Vagina (tissue), 2 donors: ENCODE data around the gene TERT. TPM values are rescaled to one million over a fixed set of nuclear protein-coding genes. Genes with fewer than 3 reads are reported as not detected.
"Not testable (repeated sequence)": the region's sequence is repeated elsewhere in the genome, so short reads cannot be mapped to it uniquely, and the experiment has no call there.

Source experiments
- DNase-seq, 2 donors: peaks; one replicate each; pipeline ENCODE4 v3.0.0-alpha.2; 2017; ENCODE audit errors: extremely low spot score in 2 of 2
- H3K27ac ChIP-seq: fragments of 200-600 bp; sonication (generic); one replicate; pipeline ENCODE4 v1.5.1; 2019
- H3K27me3 ChIP-seq: fragments of 200-600 bp; sonication (generic); one replicate; pipeline ENCODE4 v1.5.1; 2019
- H3K36me3 ChIP-seq, 2 donors: fragments of 200-600 bp; sonication (generic); one replicate each; pipeline ENCODE4 v1.5.1; 2017 to 2019
- H3K4me1 ChIP-seq: fragments of 200-600 bp; sonication (generic); one replicate; pipeline ENCODE4 v1.5.1; 2019
- H3K4me3 ChIP-seq, 2 donors: fragments of 200-600 bp; sonication (generic); 1 replicate in 1 of 2; 2 replicates in 1 of 2; pipeline ENCODE4 v1.5.1; 2016 to 2019
- H3K9me3 ChIP-seq: fragments of 200-600 bp; sonication (generic); one replicate; pipeline ENCODE4 v1.5.1; 2019
- POLR2A ChIP-seq, 2 donors: fragments of 450-650 bp; IDR thresholded peaks; one replicate each; pipeline ENCODE4 v1.6.1; 2017; ENCODE audit warnings: antibody characterized with exemption in 2 of 2, mild to moderate bottlenecking in 2 of 2, moderate library complexity in 2 of 2
- POLR2AphosphoS5 ChIP-seq, 2 donors: sonication (generic); formaldehyde crosslinking; IDR thresholded peaks; one replicate each; pipeline ENCODE4 v1.9.0; 2017; ENCODE audit warnings: antibody characterized with exemption in 2 of 2, mild to moderate bottlenecking in 2 of 2, low read depth in 1 of 2; ENCODE audit not compliant: insufficient read depth in 1 of 2
- intact Hi-C: fragments of 100-400 bp; cut with DNase I; formaldehyde crosslinking; loops from one replicate; pipeline ENCODE4 v1.15.1; 2023
- total RNA-seq: library from RNA; depleted of rRNA; stranded (reverse); fragments of >200 nt; gene quantifications from one replicate; pipeline ENCODE4 v1.2.3, GENCODE V29; 2016
- TF ChIP-seq, protein P1 (sequence below), 3 experiments: fragments of 450-650 bp in 2 of 3; fragments of 200-600 bp in 1 of 3; sonication (generic) in 1 of 3; IDR thresholded peaks; one replicate each; pipeline ENCODE4 v1.5.1; 2017 to 2019; ENCODE audit warnings: antibody characterized with exemption in 3 of 3, mild to moderate bottlenecking in 2 of 3, moderate library complexity in 2 of 3

Gene TERT
- not detected for total RNA-seq

DNA sequence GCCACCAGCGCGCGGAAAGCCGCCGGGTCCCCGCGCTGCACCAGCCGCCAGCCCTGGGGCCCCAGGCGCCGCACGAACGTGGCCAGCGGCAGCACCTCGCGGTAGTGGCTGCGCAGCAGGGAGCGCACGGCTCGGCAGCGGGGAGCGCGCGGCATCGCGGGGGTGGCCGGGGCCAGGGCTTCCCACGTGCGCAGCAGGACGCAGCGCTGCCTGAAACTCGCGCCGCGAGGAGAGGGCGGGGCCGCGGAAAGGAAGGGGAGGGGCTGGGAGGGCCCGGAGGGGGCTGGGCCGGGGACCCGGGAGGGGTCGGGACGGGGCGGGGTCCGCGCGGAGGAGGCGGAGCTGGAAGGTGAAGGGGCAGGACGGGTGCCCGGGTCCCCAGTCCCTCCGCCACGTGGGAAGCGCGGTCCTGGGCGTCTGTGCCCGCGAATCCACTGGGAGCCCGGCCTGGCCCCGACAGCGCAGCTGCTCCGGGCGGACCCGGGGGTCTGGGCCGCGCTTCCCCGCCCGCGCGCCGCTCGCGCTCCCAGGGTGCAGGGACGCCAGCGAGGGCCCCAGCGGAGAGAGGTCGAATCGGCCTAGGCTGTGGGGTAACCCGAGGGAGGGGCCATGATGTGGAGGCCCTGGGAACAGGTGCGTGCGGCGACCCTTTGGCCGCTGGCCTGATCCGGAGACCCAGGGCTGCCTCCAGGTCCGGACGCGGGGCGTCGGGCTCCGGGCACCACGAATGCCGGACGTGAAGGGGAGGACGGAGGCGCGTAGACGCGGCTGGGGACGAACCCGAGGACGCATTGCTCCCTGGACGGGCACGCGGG, at the start of gene TERT:
Gene TERT (minus strand): TSS at position 234 of the 815 bp plus-strand sequence. CDS start 79 bp downstream, at position 155.
- DNase-seq = no peak
- H3K27me3 ChIP-seq = no peaks in the 10 kb centered on the region
- H3K4me1 ChIP-seq = no peaks in the 10 kb centered on the region
- TF ChIP-seq POLR2A (IDR thresholded peaks at IDR 0.05) = no peak
- no peak within 1 kb of the TSS for H3K27ac ChIP-seq
- no peaks in the 10 kb centered on the region for H3K9me3 ChIP-seq
- intact Hi-C loops = no loop called here
- H3K36me3 ChIP-seq = no peaks in the 10 kb centered on the region
- H3K4me3 ChIP-seq = peak within 1 kb of the TSS in 1 of 2 donors; percentile 16

DNA sequence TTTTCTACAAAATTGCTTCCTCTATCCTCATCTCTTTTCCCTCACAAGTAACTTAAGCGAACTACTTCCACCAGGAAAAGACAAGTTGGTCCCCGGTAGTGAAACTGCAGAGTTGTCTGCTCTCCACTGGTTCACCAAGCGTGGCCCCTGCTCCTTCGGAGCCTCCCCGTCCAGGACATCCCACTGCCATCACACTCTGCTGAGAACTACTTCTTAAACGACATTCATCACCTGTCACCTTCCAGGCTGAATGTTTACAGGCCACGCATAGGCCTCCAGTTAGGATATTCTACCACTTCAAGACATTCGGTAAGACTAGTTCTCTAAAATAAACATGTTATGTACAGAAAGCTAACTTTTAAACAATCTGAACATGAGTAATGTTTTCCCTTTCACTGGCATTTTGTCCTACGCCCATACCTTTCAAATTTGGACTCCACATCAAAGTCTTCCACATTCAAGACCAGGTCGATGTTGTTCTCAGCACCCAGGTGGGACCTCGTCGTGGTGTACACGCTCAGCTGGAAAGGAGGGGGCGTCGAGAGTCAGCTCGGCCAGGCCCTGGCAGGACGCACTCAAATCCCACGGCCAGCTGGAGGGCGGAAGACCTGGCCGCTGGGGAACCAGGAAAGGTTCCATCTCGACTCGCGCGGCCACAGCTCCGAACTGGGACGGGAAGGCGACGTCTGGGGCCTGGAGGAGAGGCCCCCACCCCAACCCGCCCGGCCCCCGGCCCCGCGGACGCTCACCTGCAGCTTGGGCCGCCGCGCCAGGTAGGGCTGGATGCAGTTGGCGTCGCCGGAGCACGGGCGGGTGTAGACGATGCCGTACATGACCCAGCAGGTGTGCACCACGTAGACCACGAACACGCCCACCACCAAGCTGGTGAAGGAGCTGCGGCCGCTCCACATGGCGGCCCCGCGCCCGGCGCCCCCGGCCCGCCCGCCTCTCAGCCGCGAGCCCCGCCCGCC, 49.3 kb upstream of the TERT start:
- Histone ChIP-seq H3K27me3 (no peaks in the 10 kb centered on the region), H3K36me3 (peaks cover 0 to 15% of the 10 kb centered on the region in 2 donors), H3K27ac (no peak overlapping the region), H3K9me3 (no peaks in the 10 kb centered on the region), H3K4me1 (peaks cover 28% of the 10 kb centered on the region), H3K4me3 (peak overlapping the region; percentile 93 to 94)
- intact Hi-C loops = no loop called here
- DNase-seq = no peak
- no peak for TF ChIP-seq POLR2A (IDR thresholded peaks at IDR 0.05)
- TF ChIP-seq, protein P1, sequence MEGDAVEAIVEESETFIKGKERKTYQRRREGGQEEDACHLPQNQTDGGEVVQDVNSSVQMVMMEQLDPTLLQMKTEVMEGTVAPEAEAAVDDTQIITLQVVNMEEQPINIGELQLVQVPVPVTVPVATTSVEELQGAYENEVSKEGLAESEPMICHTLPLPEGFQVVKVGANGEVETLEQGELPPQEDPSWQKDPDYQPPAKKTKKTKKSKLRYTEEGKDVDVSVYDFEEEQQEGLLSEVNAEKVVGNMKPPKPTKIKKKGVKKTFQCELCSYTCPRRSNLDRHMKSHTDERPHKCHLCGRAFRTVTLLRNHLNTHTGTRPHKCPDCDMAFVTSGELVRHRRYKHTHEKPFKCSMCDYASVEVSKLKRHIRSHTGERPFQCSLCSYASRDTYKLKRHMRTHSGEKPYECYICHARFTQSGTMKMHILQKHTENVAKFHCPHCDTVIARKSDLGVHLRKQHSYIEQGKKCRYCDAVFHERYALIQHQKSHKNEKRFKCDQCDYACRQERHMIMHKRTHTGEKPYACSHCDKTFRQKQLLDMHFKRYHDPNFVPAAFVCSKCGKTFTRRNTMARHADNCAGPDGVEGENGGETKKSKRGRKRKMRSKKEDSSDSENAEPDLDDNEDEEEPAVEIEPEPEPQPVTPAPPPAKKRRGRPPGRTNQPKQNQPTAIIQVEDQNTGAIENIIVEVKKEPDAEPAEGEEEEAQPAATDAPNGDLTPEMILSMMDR (IDR thresholded peaks at IDR 0.05) = no peak
- TF ChIP-seq POLR2AphosphoS5 (IDR thresholded peaks at IDR 0.05; ENCODE audit: insufficient read depth in 1 of 2, low read depth in 1 of 2) = no peak

DNA sequence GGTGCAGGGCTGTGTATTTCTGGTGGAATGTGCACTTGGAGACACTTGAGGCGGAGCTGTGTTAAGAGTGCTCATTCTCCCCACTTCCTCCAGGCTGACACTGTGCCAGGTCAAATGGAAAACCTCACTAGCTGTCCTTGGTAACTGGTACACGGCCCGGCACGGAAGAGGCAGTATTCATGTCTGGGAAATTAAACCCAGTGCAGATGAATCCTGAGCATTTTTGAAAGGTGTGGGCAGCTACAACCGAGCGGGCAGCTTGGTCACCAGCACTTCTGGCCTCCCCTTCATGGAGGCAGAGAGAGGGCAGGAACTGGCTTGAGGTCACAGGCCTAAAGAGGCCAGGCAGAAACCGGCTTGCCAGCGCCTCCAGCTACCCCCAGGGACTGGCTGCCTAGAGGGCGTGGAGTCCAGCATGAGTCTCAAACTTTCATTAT, 48.5 kb upstream of the TERT start:
- no peak for DNase-seq
- Histone ChIP-seq H3K9me3 (no peaks in the 10 kb centered on the region), H3K4me3 (peak overlapping the region in 1 of 2 donors; percentile 94), H3K36me3 (peaks cover 0 to 24% of the 10 kb centered on the region in 2 donors), H3K4me1 (peaks cover 28% of the 10 kb centered on the region), H3K27ac (no peak overlapping the region), H3K27me3 (no peaks in the 10 kb centered on the region)
- intact Hi-C loops = no loop called here
- TF ChIP-seq POLR2A (IDR thresholded peaks at IDR 0.05) (no peak), POLR2AphosphoS5 (IDR thresholded peaks at IDR 0.05; ENCODE audit: insufficient read depth in 1 of 2, low read depth in 1 of 2) (no peak)
- TF ChIP-seq, protein P1 (IDR thresholded peaks at IDR 0.05) = no peak

DNA sequence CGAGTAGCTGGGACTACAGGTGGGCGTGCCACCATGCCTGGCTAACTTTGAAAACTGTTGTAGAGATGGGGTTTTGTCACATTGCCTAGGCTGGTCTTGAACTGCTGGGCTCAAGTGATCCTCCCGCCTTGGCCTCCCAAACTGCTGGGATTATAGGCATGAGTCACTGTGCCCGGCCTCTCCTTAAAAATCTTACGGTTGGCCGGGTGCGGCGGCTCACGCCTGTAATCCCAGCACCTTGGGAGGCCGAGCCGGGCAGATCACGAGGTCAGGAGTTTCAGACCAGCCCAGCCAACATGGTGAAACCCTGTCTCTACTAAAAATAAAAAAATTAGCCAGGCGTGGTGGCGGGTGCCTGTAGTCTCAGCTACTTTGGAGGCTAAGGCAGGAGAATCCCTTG, 47.8 kb upstream of the TERT start:
- Histone ChIP-seq H3K4me1 (peaks cover 28% of the 10 kb centered on the region), H3K36me3 (peaks cover 0 to 30% of the 10 kb centered on the region in 2 donors)
- H3K27me3 ChIP-seq, H3K4me3 ChIP-seq, H3K9me3 ChIP-seq, H3K27ac ChIP-seq, DNase-seq, intact Hi-C loops: not testable (repeated sequence)

DNA sequence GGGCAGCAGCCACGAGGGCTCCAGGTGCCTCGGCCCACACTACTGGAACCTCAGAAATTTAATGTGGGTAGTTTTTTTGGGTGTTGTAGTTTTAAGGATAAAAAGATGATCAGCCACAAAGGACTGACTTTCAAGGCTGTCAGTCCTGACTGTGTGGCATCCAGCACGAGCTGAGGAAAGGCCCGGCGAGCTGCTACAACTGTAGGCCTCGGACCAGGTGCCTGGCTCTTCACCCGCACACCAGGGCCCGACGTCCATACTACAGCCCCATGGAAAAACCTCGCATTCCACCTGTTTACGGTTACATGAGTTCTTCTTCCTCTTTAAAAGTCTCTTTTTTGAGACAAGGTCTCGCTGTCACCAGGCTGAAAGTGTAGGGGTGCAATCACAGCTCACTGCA, 47.4 kb upstream of the TERT start:
- DNase-seq = no peak
- Histone ChIP-seq H3K9me3 (no peaks in the 10 kb centered on the region), H3K36me3 (peaks cover 0 to 34% of the 10 kb centered on the region in 2 donors), H3K4me3 (no peak overlapping the region), H3K4me1 (peaks cover 28% of the 10 kb centered on the region), H3K27me3 (no peaks in the 10 kb centered on the region), H3K27ac (no peak overlapping the region)
- intact Hi-C loops = no loop called here
- TF ChIP-seq, protein P1 (IDR thresholded peaks at IDR 0.05) = no peak
